Stimulated activated CD8-positive, alpha-beta memory T cell treated with anti-CD3 and anti-CD28 coated beads, Interleukin-15, amount 100 ng/mL, for 24 hours (primary cell): Measurements from ENCODE around the gene PRCD.
A peak's percentile ranks its signal among the peaks of the same experiment; 100 is the strongest.
"Not testable (repeated sequence)": the region's sequence is repeated elsewhere in the genome, so short reads cannot be mapped to it uniquely, and the experiment has no call there.

ENCODE experiments used
- DNase-seq: peaks from one replicate; pipeline ENCODE4 v3.0.0-alpha.2; 2020; ENCODE audit warnings: low read depth

The PRCD gene

DNA sequence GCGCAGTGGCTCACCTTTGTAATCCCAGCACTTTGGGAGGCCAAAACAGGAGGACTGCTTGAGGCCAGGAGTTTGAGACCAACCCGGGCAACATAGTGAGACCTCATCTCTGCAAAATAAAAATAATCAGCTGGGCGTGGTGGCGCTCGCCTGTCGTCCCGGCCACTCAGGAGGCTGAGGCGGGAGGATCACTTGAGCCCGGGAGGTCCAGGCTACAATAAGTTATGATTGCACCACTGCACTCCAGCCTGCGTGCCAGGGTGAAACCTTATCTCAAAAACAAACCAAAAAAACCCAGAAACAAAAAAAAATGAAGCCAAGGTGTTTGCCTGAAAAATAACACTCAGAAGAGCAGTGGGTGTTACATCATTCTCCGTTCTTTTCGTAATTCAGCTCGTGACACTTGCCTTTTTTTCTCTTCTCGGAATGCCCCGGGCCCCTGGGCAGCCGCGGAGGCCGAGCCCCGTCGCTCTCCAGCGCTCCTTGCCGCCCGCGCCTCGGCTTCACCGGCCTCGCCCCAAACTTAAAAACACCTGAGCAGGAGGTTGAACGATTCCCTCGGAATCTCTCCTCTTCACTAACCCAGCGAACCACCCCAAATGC lies 17.0 kb downstream of the PRCD start:
- no peak for DNase-seq

DNA sequence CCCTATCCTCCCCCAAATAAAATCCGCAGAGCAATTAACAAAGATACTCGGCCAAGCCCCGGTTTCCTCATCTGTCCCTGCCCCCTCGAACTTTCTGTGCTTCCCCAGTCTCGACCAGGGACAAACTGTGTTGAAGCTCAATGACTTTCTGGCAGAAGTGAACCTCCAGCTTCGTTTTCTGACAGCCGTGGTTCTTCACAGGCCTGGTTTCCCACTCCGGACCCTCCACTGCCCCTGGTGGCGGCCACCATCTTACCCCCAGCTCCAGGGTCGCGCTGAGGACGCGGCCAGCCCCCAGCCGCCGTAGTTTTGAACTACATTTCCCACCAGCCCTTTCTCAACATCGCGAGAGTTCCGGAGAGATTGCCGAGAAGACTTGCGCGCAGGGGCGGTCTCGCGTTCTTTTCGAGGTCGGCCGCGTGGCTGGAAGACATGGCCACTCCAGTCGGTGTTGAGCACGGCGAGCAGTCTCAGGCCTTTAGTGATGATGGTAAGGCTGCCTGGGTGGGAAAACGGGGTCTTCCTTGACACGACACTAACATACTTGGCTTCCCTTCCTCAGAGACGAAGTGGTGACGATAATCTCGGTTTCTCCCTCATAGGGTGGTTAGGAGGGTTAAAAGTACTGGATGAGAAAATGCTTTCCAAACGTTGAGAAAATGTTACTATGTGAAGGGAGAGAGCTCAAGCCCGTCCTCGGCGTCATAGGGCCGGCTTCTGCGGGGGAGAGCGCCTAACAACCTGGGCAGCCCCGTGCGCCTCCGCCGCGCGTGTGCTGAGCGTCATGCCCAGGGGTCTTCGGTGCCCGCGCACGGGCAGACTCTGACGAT lies 17.7 kb downstream of the PRCD start:
- DNase-seq, result peak; percentile 75

DNA sequence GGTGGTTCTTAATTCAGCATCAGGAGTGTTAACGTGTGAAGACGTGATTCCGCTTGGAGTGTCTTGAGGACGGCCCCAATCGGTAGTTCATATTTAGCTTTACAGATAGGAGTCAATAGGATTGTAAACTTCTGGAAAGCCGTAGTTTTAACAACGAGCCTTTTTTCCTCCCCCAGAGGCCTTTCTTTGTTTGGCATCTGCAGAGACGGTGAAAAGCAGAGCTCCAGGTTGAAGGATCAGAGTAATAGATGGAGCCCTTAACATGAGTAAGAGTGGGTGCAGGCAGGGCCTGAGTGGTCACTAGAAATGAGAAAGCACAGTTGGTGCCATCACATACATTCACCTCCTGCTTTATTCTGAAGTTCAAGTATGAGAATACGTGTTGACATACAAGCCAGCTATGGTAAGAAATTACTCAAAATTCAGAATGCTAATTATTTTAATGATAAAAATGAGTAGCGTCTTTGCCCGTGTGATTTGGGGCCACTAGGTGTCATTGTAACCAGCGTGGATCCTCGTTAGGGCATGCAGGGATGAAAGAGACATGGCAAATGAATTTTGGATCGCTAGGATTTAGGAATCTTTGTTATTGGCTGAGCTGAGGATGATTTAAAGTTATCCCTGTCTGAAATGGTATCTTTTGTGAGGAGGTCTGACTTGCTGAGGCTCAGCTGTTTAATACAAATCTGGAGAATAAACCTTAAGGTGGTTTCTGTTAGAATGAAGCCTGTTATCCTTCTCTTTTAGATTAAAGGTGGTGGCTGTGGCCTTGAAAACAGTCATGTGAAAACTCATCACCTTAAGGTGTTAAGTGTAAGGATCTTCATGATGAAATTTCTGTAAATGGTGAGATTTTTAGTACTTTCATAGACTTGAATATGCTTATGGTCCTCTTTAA lies 18.6 kb downstream of the PRCD start:
- DNase-seq, result no peak

DNA sequence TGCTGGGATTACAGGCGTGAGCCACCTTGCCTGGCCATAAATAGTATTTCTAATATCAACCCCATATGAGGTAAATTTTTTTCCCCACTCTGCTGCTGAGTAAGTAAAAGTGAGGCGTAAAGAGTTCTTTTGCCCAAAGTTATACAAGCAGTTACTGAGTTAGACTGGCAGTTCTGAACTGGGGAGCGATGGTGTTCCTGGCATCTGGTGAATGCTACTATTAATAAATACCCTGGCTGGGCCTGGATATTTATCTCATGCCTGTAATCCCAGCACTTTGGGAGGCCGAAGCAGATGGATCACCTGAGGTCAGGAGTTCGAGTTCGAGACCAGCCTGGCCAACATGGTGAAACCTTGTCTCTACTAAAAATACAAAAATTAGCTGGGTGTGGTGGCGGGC lies 19.6 kb downstream of the PRCD start:
- not testable (repeated sequence) for DNase-seq

DNA sequence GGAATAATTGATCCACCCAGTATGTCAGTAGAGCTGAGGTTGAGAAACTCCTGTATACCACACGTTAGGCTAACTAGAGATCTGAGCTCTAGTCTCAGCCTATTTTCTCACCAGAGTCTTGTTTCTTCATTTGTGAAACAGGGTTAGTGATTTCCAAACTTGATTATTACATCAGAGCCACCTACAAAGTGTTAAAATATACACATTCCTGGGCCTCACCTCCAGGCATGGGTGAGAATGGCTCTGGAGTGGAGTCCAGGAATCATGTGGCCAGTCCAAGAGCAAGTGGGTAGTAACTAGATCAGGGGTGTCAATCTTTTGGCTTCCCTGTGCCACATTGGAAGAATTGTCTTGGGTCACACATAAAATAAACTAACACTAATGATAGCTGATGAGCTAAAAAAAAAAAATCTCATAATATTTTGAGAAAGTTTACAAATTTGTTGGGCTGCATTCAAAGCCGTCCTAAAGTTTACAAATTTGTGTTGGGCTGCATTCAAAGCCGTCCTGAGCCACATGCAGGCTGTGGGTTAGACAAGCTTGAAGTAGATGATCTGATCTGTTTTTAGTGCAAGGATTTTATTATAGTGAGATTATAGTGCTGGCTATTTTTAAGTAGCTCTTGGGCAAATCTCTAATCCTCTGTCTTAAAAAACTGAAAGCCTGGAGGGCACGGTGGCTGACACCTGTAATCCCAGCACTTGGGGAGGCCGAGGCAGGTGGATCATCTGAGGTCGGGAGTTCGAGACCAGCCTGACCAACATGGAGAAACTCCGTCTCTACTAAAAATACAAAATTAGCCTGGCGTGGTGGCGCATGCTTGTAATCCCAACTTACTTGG lies 20.4 kb downstream of the PRCD start:
- DNase-seq, result no peak

DNA sequence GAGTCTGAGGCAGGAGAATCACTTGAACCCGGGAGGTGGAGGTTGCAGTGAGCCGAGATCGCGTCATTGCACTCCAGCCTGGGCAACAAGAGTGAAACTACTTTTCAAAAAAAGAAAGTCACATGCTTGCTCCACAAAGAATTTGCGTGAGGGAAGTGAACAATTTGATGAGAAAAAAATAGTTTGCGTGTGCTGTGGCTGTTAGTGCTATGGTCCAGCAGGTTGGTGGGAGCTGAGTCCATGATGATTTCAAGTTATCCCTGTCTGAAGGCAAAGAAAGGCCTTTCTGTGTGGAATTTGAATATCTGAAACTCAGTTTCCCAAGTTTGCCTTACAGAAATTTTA lies 21.0 kb downstream of the PRCD start:
- DNase-seq, result no peak

DNA sequence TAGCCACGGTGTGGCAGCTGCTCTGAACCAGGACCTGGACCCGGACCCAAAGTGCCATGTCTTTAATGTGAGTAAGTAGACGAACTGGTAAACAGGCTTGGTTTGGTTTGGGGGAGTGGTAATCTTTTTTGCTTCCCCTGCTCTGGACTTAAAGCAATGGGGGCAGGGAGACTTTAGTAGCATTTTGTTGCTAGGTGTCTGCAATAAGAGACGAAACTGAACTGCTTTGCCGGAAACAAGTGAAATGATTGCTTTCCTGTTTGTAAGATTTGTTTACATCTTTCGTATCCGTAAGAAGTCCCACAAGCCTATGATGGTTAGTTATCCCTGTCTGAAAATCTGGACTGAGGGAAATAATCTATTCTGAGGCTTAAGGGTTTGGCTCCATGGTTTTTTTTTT lies 21.5 kb downstream of the PRCD start:
- DNase-seq, result no peak

DNA sequence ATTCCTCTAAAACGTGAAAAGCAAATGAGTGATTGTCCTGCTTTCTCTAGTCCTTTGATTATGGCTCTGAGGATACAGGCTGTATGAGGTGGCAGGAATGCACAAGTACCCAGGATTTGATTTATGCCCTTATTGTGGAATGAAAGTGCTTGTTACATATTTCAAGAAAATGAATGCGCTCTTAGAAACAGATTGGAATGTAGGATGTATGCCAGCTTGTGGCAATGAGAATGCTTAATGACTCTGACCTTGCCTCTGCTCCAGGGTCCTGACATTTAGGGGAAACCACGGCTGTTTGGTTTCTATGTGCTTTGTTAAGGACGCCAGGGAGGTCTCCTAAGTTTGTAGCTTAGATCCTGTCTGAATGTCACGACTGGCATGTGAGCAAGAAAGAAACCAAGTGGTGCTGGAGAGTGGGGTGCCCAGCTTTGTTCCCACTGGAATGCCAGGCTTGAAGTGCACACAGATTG lies 22.0 kb downstream of the PRCD start:
- no peak for DNase-seq

DNA sequence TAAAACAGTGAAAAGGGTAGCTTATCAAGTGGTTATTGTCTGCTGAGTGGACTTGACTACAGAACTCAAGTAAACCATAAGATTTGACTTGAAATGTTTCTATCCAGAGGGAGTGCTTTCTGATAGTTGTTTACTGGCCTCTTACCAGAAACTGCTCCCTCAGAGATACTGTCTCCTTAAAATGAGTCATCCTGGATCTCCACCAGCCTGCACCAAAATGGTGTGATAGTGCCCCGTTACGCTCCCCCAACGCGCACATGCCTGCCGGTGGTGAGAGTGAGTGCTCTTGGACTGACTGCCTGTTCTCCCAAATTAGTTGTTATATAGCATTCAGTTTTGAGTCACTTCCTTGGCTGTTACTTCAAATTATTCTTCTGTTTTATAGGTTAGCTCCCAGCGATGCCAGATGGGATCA lies 22.9 kb downstream of the PRCD start:
- DNase-seq, result no peak

DNA sequence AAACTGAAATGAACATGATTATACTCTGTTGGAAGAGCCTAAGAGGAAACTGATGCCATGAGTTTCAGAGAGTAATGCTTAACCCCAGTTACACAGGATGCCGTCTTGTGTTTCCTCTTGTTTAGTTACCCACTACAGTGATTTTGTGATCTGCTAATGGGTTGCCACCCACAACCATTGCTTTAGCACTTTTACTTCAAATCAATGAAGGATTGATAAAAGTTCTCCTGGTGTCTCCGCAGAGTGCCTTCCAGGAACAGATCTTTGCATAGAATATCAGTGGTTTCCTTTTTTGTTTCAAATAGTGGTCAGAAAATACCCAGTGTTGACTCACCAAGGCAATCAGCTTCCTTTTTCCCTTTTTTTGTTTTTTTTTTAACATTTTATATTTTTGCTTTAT lies 23.5 kb downstream of the PRCD start:
- not testable (repeated sequence) for DNase-seq

DNA sequence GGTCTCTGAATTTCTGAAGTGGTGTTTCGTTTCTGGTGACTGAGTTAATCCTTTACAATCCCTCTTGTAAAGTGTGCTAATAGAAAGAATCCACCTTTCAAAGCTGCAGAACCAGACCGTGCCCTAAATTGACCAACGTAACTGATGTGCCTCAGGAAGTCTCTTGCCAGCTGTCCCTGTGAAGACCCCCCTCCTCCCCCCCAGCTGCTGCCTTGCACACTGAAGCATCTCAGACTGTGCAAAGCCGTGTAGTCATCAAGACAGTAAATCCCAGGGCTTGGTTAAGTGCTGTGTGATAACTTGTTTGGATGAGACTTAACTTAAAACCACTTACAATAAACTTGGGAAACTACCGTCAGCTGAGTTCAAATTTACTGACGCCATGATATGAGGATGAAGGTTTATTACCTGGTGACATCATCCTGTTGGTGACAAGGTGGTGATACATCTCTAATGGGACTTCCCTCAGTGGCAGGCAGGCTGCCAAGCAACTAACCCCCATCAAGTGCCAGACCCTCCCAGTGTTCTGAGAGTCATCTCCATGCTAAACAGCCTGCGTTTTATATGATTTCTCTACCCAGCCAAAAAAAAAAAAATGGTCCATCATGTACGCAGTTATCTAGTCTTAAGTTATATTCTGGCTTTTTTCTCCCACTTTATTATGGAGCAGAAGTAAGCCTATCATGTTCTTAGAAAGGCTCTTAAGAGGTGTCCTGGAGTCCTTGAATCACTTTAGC lies 25.3 kb downstream of the PRCD start:
- not testable (repeated sequence) for DNase-seq

DNA sequence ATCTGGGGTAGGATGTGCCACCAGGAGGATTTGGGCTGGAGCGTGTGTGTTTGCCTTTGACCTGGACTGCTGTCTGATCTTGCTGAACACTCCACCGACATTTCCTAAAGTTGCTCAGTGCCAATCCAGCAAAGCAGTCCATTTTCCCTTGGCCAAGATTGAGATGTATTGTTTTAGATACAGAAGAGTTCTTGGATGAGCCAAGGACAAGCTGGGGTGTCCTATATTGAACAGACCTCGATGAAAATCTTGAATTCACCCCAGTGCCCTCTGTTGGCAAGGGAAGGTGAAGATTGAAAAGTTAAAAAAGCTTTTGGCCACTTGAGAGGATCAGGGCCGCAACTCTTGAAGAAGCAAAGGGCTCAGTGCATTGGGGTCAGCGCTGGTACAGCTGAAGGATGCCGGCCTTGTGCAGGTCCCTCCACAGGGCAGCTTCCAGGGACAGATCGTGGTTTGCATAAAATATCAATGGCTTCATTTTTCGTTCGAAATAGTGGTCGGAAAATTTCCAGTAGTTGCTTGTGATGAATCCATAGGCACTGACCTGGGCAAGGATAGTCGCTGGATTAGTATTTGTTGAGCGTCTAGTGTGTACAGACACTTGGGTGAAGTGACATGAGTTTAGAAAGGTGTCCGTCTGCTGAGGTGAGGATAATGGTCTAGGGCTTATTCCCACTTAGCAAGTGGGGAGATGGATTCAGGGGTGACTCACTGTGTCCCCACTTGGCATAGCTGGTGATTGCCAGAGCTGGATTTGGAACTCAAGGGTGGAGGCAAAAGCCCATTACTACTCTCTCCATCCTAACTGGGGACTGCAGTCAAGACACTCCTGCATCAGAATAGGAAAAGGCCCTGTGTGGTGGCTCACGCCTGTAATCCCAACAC lies 26.1 kb downstream of the PRCD start:
- DNase-seq, result no peak

DNA sequence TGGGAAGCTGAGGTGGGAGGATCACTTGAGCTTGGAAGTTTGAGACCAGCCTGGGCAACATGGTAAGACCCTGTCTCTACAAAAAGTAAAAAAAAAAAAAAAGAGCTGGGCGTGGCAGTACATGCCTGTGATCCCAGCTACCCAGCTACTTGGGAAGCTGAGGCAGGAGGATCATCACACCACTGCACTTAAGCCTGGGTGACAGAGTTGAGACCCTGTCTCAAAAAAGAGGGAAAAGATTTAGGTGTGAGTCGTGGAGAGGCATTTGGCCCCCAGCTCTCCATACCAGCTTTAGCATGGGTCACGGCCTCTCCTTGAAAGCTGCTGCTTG lies 26.7 kb downstream of the PRCD start:
- DNase-seq, result no peak

DNA sequence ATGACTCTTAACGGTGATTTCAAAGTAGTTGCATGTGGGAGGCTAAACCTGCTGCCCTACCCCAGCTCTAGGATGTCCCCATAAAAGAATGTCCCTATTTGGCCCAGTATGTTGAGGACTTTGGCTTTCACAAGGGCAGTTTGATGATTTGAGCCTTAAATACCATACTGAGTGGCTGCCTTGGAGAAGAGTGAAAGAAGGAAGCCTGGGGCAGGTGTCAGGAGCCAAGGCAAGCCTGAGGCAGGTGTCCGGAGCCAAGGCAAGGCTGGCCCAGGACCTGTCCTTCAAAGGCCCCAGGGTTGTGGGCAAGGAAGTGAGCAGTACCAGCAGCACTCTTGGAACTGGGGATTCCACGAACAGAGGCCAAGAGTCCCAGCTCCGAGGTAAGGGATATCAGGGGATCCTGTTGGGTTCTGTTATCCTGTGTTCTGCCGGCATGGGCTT lies 27.2 kb downstream of the PRCD start:
- DNase-seq, result no peak

DNA sequence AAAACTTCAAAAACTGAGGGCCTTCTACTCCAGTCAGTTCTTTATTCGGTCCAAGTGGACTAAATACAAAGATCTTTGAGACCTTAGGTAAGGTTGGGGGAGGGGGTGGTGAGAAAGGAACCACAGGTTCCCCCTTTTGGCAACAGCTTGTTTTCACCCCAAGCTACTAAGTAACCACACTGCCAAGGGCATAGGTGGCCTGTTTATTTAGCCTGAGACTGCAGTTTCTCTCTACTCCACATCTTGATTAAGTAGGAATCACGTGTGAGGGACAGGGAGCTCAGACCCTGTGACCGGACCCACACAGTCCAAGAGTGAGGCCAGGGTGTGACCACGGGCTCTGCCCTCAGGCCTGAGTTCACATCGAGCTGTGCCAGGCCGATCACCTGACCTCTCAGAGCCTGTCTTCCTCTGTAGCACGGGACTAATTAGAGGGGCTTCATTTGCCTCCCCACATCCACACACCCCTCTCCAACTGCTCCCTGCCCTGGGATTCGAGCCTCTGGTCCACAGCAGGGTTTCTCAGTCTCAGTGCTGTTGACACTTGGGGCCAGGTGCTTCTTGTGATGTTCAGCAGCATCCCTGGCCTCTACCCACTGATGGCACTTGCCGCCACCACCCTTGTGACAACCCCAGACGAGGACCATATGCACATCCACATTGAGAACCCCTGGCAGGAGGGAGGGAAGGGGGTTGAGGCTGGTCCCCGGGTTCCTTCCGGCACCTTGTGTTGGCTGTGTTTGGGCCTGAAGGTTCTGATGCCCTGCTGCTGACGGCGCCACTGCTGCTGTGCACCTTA lies 28.0 kb downstream of the PRCD start:
- DNase-seq, result no peak

DNA sequence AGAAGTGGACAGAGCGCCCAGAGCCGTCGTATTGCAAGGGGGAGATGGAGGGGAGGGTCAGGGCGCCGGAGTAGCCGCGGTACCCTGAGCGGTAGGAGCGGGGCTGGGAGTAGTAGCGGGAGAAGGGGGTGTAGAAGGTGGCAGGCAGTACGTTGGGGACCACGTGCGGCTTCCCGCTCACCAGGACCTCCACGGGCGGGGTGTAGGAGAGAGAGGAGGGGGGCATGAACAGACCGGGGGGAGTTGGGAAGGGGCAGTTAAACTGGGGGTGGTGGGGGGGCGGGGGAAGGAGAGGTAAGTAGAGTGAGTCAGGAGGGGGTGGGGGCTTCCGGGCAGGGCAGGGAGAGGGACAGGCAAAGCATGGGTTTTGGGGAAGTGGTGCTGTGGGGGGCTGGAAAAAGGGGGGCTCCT lies 29.0 kb downstream of the PRCD start:
- no peak for DNase-seq

DNA sequence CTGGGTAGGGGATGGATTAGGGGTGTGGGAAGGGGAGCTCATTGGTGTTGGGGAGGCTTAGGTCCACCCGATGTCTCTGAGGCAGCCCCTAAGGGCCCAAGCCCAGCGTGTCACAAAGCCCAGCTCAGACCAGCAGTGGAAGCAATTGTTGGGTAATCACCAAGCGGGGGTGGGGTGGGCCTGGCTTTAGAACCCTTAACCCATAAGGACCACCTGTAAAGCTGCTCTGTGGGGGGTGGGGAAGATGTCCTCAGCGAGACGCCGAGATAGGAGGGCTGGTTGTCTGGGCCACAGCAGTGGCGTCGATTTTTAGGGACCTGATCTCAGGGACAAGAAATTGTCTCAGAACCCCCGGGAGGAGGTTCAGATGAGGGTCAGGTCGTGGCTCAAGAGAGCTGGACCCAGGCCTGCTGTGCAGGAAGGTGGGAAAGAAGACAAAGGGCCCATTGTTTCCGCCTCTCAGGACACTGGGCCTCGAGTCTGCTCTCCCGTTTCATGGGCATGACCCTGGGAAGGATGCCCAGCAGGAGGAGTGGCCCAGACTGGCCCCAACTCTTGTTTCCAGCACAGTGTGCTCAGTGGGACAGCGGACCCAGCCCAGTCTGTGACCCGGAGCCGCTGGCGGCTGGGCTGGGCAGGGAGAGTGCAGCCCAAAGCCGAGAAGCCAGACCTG lies 29.9 kb downstream of the PRCD start:
- no peak for DNase-seq

DNA sequence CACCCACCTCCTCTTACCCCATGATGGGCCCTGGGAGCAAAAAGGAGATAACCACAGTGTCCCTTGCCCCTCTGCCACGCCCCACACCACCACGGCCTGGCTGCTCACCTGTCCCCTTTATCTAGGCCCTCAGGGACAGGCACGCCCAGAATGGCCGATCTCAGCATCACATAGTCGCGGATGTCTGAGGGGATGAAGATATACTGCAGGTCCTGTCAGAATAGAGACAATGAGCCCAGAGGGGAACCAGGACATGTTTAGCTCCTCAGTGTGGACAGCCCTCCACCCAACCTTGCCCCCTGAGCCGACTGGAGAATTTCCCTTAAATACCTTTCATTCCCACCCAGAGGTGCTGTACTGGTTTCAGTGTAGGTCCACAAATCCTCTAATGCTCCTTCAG lies 30.6 kb downstream of the PRCD start:
- DNase-seq, result no peak
